ENCODE results near the gene MECP2.
A peak's percentile ranks its signal among the peaks of the same experiment; 100 is the strongest.

The MECP2 gene

DNA sequence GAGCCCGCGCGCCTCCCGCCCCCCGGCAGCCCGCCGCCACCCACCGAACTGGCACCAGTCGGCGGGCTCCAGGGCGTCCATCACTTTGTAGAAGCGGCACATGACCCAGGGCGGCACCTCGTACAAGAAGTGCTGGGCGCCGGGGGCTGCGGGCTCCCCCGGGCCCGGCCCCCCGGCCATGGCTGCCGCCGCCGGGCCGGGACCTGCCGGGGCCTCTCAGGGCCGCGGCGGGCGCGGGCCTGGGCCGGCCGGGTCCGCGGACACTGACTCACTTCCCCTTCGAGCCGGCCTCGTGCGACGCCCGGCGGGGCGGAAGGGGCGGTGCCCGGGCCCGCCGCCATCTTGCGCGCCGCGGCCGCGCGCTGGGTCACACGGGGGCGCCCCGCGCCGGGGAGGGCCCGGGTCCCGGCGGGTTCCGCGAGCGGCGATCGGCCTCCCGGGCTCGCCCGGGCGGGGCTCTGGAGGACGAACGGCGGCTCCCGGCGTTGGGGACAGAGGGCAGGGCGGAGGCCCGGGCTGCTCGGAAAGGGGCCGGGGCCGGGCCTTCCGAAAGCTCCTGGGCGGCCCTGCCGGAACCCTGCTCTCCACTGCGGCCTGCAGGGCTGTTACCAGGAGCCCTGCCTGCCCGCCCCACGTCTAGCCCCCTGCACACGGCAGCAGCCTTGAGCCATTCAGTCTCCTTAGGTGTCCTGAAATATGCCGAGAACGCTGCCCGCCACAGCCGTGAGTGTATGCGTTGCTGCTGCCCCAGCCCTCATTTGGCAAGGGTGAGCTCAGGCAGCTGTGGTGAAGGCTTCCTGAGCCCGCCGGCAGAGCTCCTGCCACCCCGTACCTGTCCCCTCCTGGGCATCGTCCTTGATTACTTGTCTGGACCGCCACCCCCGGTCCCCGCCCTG is 77.6 kb downstream of the MECP2 start, which contains the start of gene IRAK1:
IRAK1 (minus strand) TSS at position 270 of the 896 bp plus-strand sequence; CDS start at position 180, 90 bp downstream.
- H3K9me3 ChIP-seq, result no peaks in the 10 kb centered on the region
- TF ChIP-seq, protein P1, sequence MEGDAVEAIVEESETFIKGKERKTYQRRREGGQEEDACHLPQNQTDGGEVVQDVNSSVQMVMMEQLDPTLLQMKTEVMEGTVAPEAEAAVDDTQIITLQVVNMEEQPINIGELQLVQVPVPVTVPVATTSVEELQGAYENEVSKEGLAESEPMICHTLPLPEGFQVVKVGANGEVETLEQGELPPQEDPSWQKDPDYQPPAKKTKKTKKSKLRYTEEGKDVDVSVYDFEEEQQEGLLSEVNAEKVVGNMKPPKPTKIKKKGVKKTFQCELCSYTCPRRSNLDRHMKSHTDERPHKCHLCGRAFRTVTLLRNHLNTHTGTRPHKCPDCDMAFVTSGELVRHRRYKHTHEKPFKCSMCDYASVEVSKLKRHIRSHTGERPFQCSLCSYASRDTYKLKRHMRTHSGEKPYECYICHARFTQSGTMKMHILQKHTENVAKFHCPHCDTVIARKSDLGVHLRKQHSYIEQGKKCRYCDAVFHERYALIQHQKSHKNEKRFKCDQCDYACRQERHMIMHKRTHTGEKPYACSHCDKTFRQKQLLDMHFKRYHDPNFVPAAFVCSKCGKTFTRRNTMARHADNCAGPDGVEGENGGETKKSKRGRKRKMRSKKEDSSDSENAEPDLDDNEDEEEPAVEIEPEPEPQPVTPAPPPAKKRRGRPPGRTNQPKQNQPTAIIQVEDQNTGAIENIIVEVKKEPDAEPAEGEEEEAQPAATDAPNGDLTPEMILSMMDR (IDR thresholded peaks at IDR 0.05), result no peak
- H3K27ac ChIP-seq, result peak within 1 kb of the TSS; percentile 91
- peak within 1 kb of the TSS; percentile 62 to 65 for H3K4me3 ChIP-seq (ENCODE audit: low read depth in 1 of 2, low read length in 1 of 2)
- H3K27me3 ChIP-seq, result no peaks in the 10 kb centered on the region
- peaks cover 25 to 26% of the 10 kb centered on the region in 2 experiments for H3K4me1 ChIP-seq (ENCODE audit: control insufficient read depth in 1 of 2, insufficient read depth in 1 of 2, low read depth in 1 of 2, low read length in 1 of 2)
- H3K36me3 ChIP-seq, result peaks cover 19% of the 10 kb centered on the region

GRCh38 chrX:154019061-154019621 is 78.4 kb downstream of the MECP2 start:
- peak overlapping the region; percentile 91 for H3K27ac ChIP-seq
- H3K27me3 ChIP-seq, result no peaks in the 10 kb centered on the region
- peak overlapping the region; percentile 61 to 65 for H3K4me3 ChIP-seq (ENCODE audit: low read depth in 1 of 2, low read length in 1 of 2)
- H3K4me1 ChIP-seq (ENCODE audit: control insufficient read depth in 1 of 2, insufficient read depth in 1 of 2, low read depth in 1 of 2, low read length in 1 of 2), result peaks cover 25 to 26% of the 10 kb centered on the region in 2 experiments
- peaks cover 19% of the 10 kb centered on the region for H3K36me3 ChIP-seq
- TF ChIP-seq, protein P1 (IDR thresholded peaks at IDR 0.05), result no peak
- no peaks in the 10 kb centered on the region for H3K9me3 ChIP-seq

DNA sequence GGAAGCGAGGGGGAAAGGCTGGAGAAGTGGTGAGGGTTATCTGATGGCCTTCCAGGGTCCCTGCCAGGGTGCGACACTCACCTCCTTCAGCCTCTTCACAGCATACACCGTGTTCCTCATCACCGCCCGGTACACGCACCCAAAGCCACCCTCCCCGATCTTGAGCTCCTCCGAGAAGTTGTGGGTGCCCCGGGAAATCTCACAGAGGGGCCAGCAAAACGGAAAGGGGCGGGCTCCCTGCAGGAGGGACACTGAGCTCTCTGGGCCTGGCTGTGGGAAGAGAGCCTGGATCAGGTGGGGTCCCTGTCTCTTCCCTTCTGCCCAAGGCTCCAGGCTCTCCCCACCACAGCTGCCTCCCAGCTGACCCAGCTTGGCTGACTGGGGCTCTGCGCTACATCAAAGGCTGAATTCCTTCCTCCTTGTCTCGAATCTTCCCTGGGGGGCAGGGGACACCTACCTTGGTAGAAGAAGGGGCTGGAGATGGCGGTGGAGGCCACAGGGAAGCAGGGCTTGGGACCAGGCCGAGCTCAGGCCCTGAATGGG is 78.9 kb downstream of the MECP2 start:
- peak overlapping the region; percentile 91 for H3K27ac ChIP-seq
- H3K4me3 ChIP-seq (ENCODE audit: low read depth in 1 of 2, low read length in 1 of 2), result peak overlapping the region; percentile 61 to 65
- no peaks in the 10 kb centered on the region for H3K9me3 ChIP-seq
- H3K4me1 ChIP-seq (ENCODE audit: control insufficient read depth in 1 of 2, insufficient read depth in 1 of 2, low read depth in 1 of 2, low read length in 1 of 2), result peaks cover 27 to 28% of the 10 kb centered on the region in 2 experiments
- TF ChIP-seq, protein P1 (IDR thresholded peaks at IDR 0.05), result no peak
- peaks cover 19% of the 10 kb centered on the region for H3K36me3 ChIP-seq
- H3K27me3 ChIP-seq, result no peaks in the 10 kb centered on the region

- Histone ChIP-seq H3K9me3 (no peaks in the 10 kb centered on the region), H3K27me3 (no peaks in the 10 kb centered on the region)
Measured at GRCh38 chrX:154017766-154018517, 79.6 kb downstream of the MECP2 start.

More at GRCh38 chrX:154017766-154018517, 79.6 kb downstream of the MECP2 start:
- Histone ChIP-seq H3K4me1 (ENCODE audit: control insufficient read depth in 1 of 2, insufficient read depth in 1 of 2, low read depth in 1 of 2, low read length in 1 of 2) (peaks cover 30 to 32% of the 10 kb centered on the region in 2 experiments), H3K27ac (peak overlapping the region; percentile 91), H3K36me3 (peaks cover 19% of the 10 kb centered on the region), H3K4me3 (ENCODE audit: low read depth in 1 of 2, low read length in 1 of 2) (peak overlapping the region in 1 of 2 experiments; percentile 61)
- TF ChIP-seq, protein P1 (IDR thresholded peaks at IDR 0.05), result no peak
